A673 (cell line): Measurements from ENCODE around the gene MYOG. TPM values are rescaled to one million over a fixed set of nuclear protein-coding genes. Genes with fewer than 3 reads are reported as not detected.

Experiments used
- BruUV-seq: library from RNA; stranded (reverse); fragments of 400-500 nt; replicated peaks from 2 replicates; lab custom pipeline; 2021; lab: Mats Ljungman, UMichigan
- CTCF ChIA-PET: fragments of 300-600 bp; sonication (Branson Sonifier 250); formaldehyde crosslinking; loops from one replicate; lab custom pipeline; 2022; ENCODE audit warnings: antibody characterized with exemption; lab: Charles Lee
- POLR2A ChIA-PET: fragments of 300-600 bp; sonication (Branson Sonifier 250); formaldehyde crosslinking; loops from one replicate; lab custom pipeline; 2022; ENCODE audit warnings: antibody characterized with exemption; ENCODE audit not compliant: low non-redundant PET; lab: Charles Lee
- DNase-seq: peaks from one replicate; pipeline ENCODE4 v3.0.0-alpha.2; 2015; ENCODE audit warnings: low spot score
- H3K27ac ChIP-seq: fragments of 200-600 bp; sonication (generic); 2 replicates; pipeline ENCODE4 v1.5.1; 2016; ENCODE audit warnings: mixed run types, low read depth, mild to moderate bottlenecking, mixed read lengths, antibody characterized with exemption, low read length; ENCODE audit not compliant: poor library complexity, severe bottlenecking
- H3K27me3 ChIP-seq: fragments of 200-600 bp; sonication (generic); replicated peaks from 2 replicates; pipeline ENCODE4 v1.6.1; 2017; ENCODE audit warnings: mixed run types, low read depth, mild to moderate bottlenecking, mixed read lengths, antibody characterized with exemption, low read length; ENCODE audit not compliant: insufficient read depth, poor library complexity
- H3K36me3 ChIP-seq: fragments of 200-600 bp; sonication (generic); 2 replicates; pipeline ENCODE4 v1.6.1; 2016; ENCODE audit warnings: mixed run types, mild to moderate bottlenecking, mixed read lengths, antibody characterized with exemption, low read length; ENCODE audit not compliant: insufficient read depth, poor library complexity, severe bottlenecking
- H3K4me1 ChIP-seq: fragments of 200-600 bp; sonication (generic); 2 replicates; pipeline ENCODE4 v1.6.1; 2017; ENCODE audit warnings: mixed run types, mild to moderate bottlenecking, mixed read lengths, antibody characterized with exemption, low read length; ENCODE audit not compliant: insufficient read depth, poor library complexity, severe bottlenecking
- H3K4me3 ChIP-seq: fragments of 200-600 bp; sonication (generic); 2 replicates; pipeline ENCODE4 v1.5.1; 2016; ENCODE audit warnings: low read depth, mixed run types, mild to moderate bottlenecking, mixed read lengths, low read length; ENCODE audit not compliant: poor library complexity, severe bottlenecking
- H3K9me3 ChIP-seq: fragments of 200-600 bp; sonication (generic); 2 replicates; pipeline ENCODE4 v1.6.1; 2016; ENCODE audit warnings: mixed run types, low read depth, mild to moderate bottlenecking, mixed read lengths, antibody characterized with exemption, low read length; ENCODE audit not compliant: poor library complexity, severe bottlenecking
- EZH2 ChIP-seq: fragments of 200-600 bp; sonication (generic); IDR thresholded peaks from 2 replicates; pipeline ENCODE4 v1.6.1; 2017; ENCODE audit warnings: borderline replicate concordance, low read depth, mild to moderate bottlenecking, mixed read lengths, antibody characterized with exemption, low read length; ENCODE audit not compliant: poor library complexity, severe bottlenecking
- intact Hi-C: fragments of 100-400 bp; cut with micrococcal nuclease; formaldehyde crosslinking; loops from one replicate; pipeline ENCODE4 v1.10.0; 2022; ENCODE audit not compliant: unreplicated experiment
- total RNA-seq: library from RNA; stranded (reverse); gene quantifications from 2 replicates; pipeline ENCODE4 v1.2.3, GENCODE V29; 2021
- TF ChIP-seq, protein P1 (sequence below): fragments of 300-800, 200-600 bp; sonication (generic); conservative IDR thresholded peaks from 2 replicates; pipeline ENCODE4 v1.5.1; 2017; ENCODE audit warnings: low read depth, mild to moderate bottlenecking, antibody characterized with exemption, low read length, moderate library complexity, mixed read lengths

Gene MYOG
- total RNA-seq, 1 experiment from 2014 or later = not detected

DNA sequence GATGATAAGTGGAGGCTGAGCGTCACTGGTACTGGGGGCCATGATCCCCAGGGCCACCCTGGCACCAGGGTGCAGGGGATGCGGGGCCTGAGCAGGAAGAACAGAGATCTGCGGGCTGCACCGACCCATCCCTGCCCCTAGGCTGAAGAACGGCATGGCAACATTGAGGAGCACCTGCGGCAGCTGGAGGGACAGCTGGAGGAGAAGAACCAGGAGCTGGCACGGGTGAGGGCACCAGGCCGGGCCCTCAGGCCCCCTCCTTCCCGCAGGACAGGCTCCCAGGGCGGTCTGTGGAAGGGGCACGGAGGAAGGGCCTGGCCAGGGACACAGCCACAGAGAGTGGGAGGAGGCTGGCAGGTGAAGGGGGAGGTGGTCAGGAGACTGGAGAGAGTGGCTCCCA is 37.7 kb downstream of the MYOG start:
- H3K4me1 ChIP-seq = peaks cover 21% of the 10 kb centered on the region
- POLR2A ChIA-PET = no interaction called here
- H3K27me3 ChIP-seq = no peaks in the 10 kb centered on the region
- intact Hi-C loops = no loop called here
- BruUV-seq = no TSS peak
- H3K27ac ChIP-seq = no peak overlapping the region
- no peak for DNase-seq
- TF ChIP-seq, protein P1, sequence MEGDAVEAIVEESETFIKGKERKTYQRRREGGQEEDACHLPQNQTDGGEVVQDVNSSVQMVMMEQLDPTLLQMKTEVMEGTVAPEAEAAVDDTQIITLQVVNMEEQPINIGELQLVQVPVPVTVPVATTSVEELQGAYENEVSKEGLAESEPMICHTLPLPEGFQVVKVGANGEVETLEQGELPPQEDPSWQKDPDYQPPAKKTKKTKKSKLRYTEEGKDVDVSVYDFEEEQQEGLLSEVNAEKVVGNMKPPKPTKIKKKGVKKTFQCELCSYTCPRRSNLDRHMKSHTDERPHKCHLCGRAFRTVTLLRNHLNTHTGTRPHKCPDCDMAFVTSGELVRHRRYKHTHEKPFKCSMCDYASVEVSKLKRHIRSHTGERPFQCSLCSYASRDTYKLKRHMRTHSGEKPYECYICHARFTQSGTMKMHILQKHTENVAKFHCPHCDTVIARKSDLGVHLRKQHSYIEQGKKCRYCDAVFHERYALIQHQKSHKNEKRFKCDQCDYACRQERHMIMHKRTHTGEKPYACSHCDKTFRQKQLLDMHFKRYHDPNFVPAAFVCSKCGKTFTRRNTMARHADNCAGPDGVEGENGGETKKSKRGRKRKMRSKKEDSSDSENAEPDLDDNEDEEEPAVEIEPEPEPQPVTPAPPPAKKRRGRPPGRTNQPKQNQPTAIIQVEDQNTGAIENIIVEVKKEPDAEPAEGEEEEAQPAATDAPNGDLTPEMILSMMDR = no peak
- TF ChIP-seq EZH2 = no peak
- no peak overlapping the region for H3K4me3 ChIP-seq
- no peaks in the 10 kb centered on the region for H3K9me3 ChIP-seq
- no peaks in the 10 kb centered on the region for H3K36me3 ChIP-seq
- CTCF ChIA-PET = interaction anchor here (0.6 kb wide), 1 partner anchor 36 kb away, joined by 3 read pairs; no protein-coding TSS in a partner anchor

DNA sequence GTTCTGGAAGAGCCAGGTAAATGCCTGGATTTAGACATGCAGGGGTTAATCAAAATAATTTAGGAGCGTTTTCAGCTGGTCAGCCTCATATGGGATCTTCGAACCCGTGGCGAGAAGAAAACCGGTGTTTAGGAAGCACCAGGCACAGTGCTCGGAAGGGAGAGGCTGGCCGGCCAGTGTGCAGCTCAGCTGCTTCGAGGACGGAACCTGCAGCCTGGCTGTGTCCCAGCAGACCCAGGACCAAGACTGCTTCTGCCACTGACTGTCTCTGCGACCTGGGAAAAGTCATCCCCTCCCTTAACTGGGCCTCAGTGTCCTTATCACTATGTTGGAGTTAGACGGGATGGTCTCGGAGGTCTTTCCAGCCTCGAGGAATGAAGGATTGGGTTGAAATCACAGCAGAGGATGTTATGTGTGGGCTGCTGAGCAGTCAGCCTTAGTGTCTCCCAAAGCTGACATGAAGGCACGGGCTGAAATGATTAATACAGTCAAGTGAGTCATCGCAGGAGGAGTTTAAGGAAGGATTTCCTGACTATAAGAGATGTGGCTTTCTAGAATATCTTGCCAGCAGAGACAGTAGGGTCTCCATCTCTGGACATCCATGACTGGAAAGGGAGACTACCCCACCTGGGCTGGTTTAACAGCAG is 38.7 kb downstream of the MYOG start:
- no TSS peak for BruUV-seq
- no peaks in the 10 kb centered on the region for H3K36me3 ChIP-seq
- peaks cover 20% of the 10 kb centered on the region for H3K4me1 ChIP-seq
- CTCF ChIA-PET = interaction anchor here (1.2 kb wide), 1 partner anchor 11 kb away, joined by 9 read pairs; no protein-coding TSS in a partner anchor
- POLR2A ChIA-PET = interaction anchor here (0.7 kb wide), 1 partner anchor 36 kb away, joined by 5 read pairs; no protein-coding TSS in a partner anchor
- no peak overlapping the region for H3K4me3 ChIP-seq
- TF ChIP-seq EZH2 = no peak
- TF ChIP-seq, protein P1 = no peak
- peak; percentile 68 for DNase-seq
- no peaks in the 10 kb centered on the region for H3K9me3 ChIP-seq
- no peaks in the 10 kb centered on the region for H3K27me3 ChIP-seq
- no peak overlapping the region for H3K27ac ChIP-seq
- intact Hi-C loops = no loop called here

DNA sequence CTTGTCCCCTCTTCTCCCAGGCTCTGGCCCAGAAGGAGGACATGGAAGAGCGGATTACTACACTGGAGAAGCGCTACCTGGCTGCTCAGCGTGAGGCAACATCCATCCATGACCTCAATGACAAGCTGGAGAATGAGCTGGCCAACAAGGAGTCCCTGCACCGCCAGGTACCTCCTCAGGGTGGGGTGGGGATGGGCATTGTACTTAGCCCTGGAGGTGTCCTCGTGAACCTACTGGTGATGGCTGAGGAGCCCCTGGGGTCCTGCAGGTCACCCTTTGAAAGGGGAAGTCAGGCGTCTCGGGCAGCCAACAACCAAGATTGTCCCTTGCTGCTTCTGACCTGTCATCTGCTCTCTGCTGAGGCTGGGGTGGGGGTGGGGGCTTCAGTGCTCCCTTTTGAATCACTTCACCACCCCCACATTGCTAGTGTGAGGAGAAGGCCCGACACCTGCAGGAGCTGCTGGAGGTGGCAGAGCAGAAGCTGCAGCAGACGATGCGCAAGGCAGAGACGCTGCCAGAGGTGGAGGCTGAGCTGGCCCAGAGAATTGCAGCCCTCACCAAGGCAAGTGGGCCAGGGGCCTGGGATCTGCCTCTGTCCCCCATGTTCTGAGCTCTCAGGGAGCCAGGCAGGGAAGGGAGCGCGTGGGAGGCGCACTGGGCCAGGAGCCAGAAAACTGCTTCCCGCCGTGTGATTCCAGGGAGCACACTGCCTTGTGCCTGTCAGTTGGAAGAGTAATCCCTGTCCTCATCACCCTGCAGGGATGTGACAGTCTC is 39.8 kb downstream of the MYOG start:
- no peak for TF ChIP-seq EZH2
- TF ChIP-seq, protein P1 = no peak
- Histone ChIP-seq H3K27me3 (no peaks in the 10 kb centered on the region), H3K36me3 (no peaks in the 10 kb centered on the region), H3K4me1 (peaks cover 12% of the 10 kb centered on the region), H3K4me3 (no peak overlapping the region), H3K27ac (no peak overlapping the region), H3K9me3 (no peaks in the 10 kb centered on the region)
- ChIA-PET POLR2A (no interaction called here), CTCF (interaction anchor here (0.8 to 1.2 kb wide), 2 partner anchors 9 to 10 kb away, joined by 3 to 9 read pairs; no protein-coding TSS in a partner anchor)
- intact Hi-C loops = no loop called here
- peak; percentile 50 for DNase-seq
- BruUV-seq = no TSS peak
